ENCODE measurements around the gene HBG1. TPM values are rescaled to one million over a fixed set of nuclear protein-coding genes. Genes with fewer than 3 reads are reported as not detected.

Gene HBG1
- total and polyA plus RNA-seq, 2 of the 4 experiments (the other 2 are of a cell fraction), result not detected

DNA sequence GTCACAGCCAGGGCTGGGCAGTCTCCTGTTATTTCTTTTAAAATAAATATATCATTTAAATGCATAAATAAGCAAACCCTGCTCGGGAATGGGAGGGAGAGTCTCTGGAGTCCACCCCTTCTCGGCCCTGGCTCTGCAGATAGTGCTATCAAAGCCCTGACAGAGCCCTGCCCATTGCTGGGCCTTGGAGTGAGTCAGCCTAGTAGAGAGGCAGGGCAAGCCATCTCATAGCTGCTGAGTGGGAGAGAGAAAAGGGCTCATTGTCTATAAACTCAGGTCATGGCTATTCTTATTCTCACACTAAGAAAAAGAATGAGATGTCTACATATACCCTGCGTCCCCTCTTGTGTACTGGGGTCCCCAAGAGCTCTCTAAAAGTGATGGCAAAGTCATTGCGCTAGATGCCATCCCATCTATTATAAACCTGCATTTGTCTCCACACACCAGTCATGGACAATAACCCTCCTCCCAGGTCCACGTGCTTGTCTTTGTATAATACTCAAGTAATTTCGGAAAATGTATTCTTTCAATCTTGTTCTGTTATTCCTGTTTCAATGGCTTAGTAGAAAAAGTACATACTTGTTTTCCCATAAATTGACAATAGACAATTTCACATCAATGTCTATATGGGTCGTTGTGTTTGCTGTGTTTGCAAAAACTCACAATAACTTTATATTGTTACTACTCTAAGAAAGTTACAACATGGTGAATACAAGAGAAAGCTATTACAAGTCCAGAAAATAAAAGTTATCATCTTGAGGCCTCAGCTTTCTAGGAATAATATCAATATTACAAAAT, 38.6 kb upstream of the HBG1 start (continued):
- TF ChIP-seq, protein P1, sequence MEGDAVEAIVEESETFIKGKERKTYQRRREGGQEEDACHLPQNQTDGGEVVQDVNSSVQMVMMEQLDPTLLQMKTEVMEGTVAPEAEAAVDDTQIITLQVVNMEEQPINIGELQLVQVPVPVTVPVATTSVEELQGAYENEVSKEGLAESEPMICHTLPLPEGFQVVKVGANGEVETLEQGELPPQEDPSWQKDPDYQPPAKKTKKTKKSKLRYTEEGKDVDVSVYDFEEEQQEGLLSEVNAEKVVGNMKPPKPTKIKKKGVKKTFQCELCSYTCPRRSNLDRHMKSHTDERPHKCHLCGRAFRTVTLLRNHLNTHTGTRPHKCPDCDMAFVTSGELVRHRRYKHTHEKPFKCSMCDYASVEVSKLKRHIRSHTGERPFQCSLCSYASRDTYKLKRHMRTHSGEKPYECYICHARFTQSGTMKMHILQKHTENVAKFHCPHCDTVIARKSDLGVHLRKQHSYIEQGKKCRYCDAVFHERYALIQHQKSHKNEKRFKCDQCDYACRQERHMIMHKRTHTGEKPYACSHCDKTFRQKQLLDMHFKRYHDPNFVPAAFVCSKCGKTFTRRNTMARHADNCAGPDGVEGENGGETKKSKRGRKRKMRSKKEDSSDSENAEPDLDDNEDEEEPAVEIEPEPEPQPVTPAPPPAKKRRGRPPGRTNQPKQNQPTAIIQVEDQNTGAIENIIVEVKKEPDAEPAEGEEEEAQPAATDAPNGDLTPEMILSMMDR (conservative IDR thresholded peaks at IDR 0.05; ENCODE audit: low read depth, low read length), result no peak

DNA sequence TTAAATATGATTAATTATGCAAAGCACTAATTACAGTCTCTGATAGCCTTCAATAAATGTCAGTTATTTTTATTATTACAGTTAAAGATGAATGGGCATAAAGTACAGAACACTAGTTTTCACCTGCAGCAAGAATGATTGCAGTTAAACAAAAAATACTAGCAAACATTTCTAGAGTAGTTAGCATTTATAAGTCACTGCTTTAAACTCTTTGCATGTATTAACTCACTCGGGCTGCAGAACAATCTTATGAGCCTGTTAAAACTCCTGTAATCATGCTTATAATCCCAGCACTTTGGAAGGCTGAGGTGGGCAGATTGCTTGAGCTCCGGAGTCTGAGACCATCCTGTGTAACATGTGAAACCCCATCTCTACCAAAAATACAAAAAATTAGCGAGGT, 37.2 kb upstream of the HBG1 start:
- Histone ChIP-seq H2AK9ac (replicated peaks; ENCODE audit: low read depth, low read length, poor library complexity) (no peak overlapping the region), H3K27ac (ENCODE audit: insufficient read depth, low read length) (peak overlapping the region; percentile 62), H3K4me3 (ENCODE audit: insufficient read depth, low read depth, low read length) (no peak overlapping the region), H4K5ac (ENCODE audit: low read depth, low read length) (peak overlapping the region; percentile 93), H3K4me2 (ENCODE audit: low read depth, low read length) (no peak overlapping the region), H3K4ac (ENCODE audit: low read depth, low read length) (peak overlapping the region; percentile 95), H2AFZ (replicated peaks; ENCODE audit: low read length, poor library complexity) (no peak overlapping the region), H4K91ac (ENCODE audit: insufficient read depth, low read depth, low read length) (peak overlapping the region; percentile 93), H3K9ac (ENCODE audit: low read depth, low read length) (no peak overlapping the region), H2AK5ac (ENCODE audit: low read depth, low read length) (peak overlapping the region; percentile 85; the same call in 1 of the 2 replicates), H3K56ac (ENCODE audit: extremely low read depth, insufficient read depth, low read length) (no peak overlapping the region; the same call in 1 of the 2 replicates), H2BK5ac (ENCODE audit: low read depth, low read length, poor library complexity, severe bottlenecking) (peak overlapping the region; percentile 88), H3K4me1 (ENCODE audit: control insufficient read depth, insufficient read depth, low read length) (peaks cover 11% of the 10 kb centered on the region; the same call in 1 of the 2 replicates), H2BK20ac (ENCODE audit: low read depth, low read length) (peak overlapping the region; percentile 97), H3K23ac (ENCODE audit: low read depth, low read length) (peak overlapping the region; percentile 82), H3K9me1 (ENCODE audit: insufficient read depth, low read length) (no peaks in the 10 kb centered on the region; the same call in 1 of the 2 replicates), H3K9me3 (ENCODE audit: control insufficient read depth, insufficient read depth, low read length) (no peaks in the 10 kb centered on the region), H3K79me1 (ENCODE audit: low read depth in 1 of 2, low read length in 2 of 2) (no peaks in the 10 kb centered on the region), H4K20me1 (ENCODE audit: insufficient read depth, low read length) (no peaks in the 10 kb centered on the region), H3K18ac (ENCODE audit: low read depth, low read length) (peak overlapping the region; percentile 96; the same call in 1 of the 2 replicates), H2BK15ac (ENCODE audit: low read depth, low read length) (peak overlapping the region; percentile 94; the same call in 2 of the 3 replicates), H4K8ac (ENCODE audit: low read depth in 2 of 2, low read length in 2 of 2) (peak overlapping the region; percentile 88 to 93; a peak in 3 of 4 replicates), H3K27me3 (ENCODE audit: control insufficient read depth, insufficient read depth, low read length) (no peaks in the 10 kb centered on the region), H2BK120ac (ENCODE audit: low read depth, low read length) (peak overlapping the region; percentile 90), H3K36me3 (ENCODE audit: control insufficient read depth, insufficient read depth, low read length) (no peaks in the 10 kb centered on the region), H3K14ac (replicated peaks; ENCODE audit: low read depth, low read length) (peak overlapping the region; percentile 87)
- no TSS peak for BruUV-seq (replicated peaks)
- intact Hi-C loops (cut with micrococcal nuclease) (no loop called here), dilution Hi-C loops (cut with HindIII; ENCODE audit: low sequenced_read_pairs, unreplicated experiment) (no loop called here), in situ Hi-C loops (cut with MboI; ENCODE audit: low sequenced_read_pairs) (loop anchor here (10.0 kb wide), 1 partner anchor 78 kb away; no protein-coding TSS in a partner anchor)
- ChIA-PET CTCF (no interaction called here), POLR2A (ENCODE audit: unreplicated experiment) (no interaction called here)
- WGBS, 2 experiments (ENCODE audit: extremely low coverage in 2 of 2, insufficient read length in 1 of 2), result no CpG with 5 or more reads among the region's 3 CpGs
- ATAC-seq (ENCODE audit: low read depth), result no peak
- no peak for DNase-seq
- TF ChIP-seq POLR2A (IDR thresholded peaks at IDR 0.05; ENCODE audit: low read depth, low read length) (no peak), FOS (IDR thresholded peaks at IDR 0.05; ENCODE audit: low read depth, low read length) (no peak), RCOR1 (IDR thresholded peaks at IDR 0.05; ENCODE audit: insufficient replicate concordance, low read length) (no peak), RAD21 (IDR thresholded peaks at IDR 0.05; ENCODE audit: low read length) (no peak), CHD1 (IDR thresholded peaks at IDR 0.05; ENCODE audit: low read depth, low read length) (no peak)
- TF ChIP-seq, protein P2, sequence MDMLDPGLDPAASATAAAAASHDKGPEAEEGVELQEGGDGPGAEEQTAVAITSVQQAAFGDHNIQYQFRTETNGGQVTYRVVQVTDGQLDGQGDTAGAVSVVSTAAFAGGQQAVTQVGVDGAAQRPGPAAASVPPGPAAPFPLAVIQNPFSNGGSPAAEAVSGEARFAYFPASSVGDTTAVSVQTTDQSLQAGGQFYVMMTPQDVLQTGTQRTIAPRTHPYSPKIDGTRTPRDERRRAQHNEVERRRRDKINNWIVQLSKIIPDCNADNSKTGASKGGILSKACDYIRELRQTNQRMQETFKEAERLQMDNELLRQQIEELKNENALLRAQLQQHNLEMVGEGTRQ (IDR thresholded peaks at IDR 0.05; ENCODE audit: low read depth, low read length), result no peak
- TF ChIP-seq, protein P3, sequence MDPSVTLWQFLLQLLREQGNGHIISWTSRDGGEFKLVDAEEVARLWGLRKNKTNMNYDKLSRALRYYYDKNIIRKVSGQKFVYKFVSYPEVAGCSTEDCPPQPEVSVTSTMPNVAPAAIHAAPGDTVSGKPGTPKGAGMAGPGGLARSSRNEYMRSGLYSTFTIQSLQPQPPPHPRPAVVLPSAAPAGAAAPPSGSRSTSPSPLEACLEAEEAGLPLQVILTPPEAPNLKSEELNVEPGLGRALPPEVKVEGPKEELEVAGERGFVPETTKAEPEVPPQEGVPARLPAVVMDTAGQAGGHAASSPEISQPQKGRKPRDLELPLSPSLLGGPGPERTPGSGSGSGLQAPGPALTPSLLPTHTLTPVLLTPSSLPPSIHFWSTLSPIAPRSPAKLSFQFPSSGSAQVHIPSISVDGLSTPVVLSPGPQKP (IDR thresholded peaks at IDR 0.05; ENCODE audit: borderline replicate concordance, low read depth, low read length), result no peak
- TF ChIP-seq, protein P1 (conservative IDR thresholded peaks at IDR 0.05; ENCODE audit: low read depth, low read length), result no peak
